GM18505 (cell line): ENCODE results near the gene PRSS36.
"Not testable (repeated sequence)": the region's sequence is repeated elsewhere in the genome, so short reads cannot be mapped to it uniquely, and the experiment has no call there.

Source experiments
- ATAC-seq: cut with Tn5 transposase; IDR thresholded peaks from one replicate; pipeline ENCODE4 v1.9.1; 2021; ENCODE audit not compliant: unreplicated experiment
- POLR2A ChIP-seq: IDR thresholded peaks from 4 replicates; pipeline ENCODE4 v1.6.1; 2011; ENCODE audit warnings: borderline replicate concordance; ENCODE audit not compliant: insufficient read depth, insufficient read length; ENCODE audit errors: extremely low read depth

The PRSS36 gene

GRCh38 chr16:31149894-31150890 is at the start of gene PRSS36:
Gene PRSS36, minus strand, starts transcription at chr16:31150066. Its CDS starts 31 bp downstream, at chr16:31150035.
- ATAC-seq: no peak

GRCh38 chr16:31199430-31200041 is 49.7 kb upstream of the PRSS36 start:
- no peak for ATAC-seq
- no peak for TF ChIP-seq POLR2A

More at GRCh38 chr16:31149894-31150890, at the start of gene PRSS36:
- no peak for TF ChIP-seq POLR2A

DNA sequence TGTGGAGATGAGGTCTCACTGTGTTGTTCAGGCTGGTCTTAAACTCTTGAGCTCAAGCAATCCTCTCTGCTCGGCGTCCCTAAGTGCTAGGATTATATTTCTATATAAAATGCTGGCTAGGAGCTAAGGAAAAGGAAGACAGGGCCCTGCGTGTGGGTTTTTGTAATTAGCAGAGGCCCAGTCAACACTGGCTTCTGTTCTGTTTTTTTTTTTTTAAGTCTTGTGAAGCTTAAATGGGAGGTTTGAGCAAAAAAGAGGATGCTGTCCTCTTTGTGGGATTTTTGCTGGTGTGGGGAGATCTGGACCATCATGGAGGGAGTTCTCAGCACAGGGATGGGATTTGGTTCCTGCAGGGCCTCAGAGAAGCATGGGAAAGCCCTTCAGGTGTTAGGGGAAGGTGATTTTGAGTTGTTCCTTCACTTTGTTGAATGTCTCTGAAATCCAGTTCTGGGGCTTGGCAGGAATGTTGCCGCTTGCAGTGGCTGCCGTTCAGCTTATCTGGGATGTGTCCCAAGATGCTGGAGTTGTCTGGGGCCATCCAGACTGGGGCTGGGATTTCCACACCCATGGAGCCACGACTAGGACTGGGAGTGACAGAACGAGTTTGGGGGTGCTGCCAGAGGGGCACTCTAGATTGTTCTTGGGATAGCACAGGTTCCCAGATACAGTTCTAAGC is 48.5 kb upstream of the PRSS36 start:
- peak; percentile 17 for TF ChIP-seq POLR2A
- no peak for ATAC-seq

DNA sequence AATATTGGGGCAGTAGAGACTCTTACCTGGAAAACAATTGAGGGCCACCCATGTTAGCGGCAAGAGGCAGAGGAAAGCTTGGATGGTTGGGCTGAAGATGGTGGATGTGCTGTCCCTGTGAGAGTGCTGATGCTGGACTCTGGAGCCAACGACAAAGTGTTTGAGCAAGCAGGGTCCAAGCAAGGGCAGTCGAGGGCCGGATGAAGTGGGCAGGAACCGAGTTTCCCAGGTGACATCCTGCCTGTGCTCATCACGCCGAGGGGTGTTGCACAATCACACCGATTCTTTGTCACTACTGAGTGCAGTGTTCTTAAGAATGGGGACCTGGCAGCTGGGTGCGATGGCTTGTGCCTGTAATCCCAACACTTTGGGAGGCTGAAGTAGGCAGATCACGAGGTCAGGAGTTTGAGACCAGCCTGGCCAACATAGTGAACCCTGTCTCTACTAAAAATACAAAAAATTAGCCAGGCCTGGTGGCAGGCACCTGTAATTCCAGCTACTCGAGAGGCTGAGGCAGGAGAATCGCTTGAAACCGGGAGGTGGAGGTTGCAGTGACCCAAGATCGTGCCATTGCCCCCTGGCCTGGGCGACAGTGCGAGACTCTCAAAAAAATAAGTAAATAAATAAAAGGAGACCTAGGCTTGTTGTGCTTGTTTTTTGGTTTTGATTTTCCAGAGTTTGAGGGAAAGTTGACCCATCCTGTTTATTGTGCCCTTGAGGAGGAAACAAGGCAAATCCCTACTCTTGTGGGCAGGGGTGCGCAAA is 46.6 kb upstream of the PRSS36 start:
- ATAC-seq: no peak
- TF ChIP-seq POLR2A: peak; percentile 15

GRCh38 chr16:31195861-31196260 is 46.0 kb upstream of the PRSS36 start:
- ATAC-seq: not testable (repeated sequence)

DNA sequence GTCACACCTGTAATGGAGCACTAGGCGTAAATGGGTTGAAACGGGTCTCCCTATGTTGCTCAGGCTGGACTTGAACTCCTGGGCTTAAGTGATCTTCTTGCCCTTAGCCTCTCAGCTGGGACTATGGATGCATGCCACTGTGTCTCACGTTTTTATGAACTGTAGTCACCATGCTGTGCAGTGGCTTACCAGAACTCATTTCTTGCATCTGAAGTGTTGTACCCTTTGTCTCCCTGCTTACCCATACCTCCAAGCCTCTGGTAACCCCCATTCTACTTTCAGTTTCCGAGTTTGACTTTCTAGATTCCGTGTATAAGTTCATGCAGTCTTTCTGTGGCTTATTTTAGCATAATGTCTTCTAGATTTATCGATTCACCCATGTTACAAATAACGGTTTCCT is 45.0 kb upstream of the PRSS36 start:
- peak; percentile 1 for TF ChIP-seq POLR2A
- ATAC-seq: no peak

- TF ChIP-seq POLR2A: no peak
- no peak for ATAC-seq
Measured at GRCh38 chr16:31193874-31194273, 44.0 kb upstream of the PRSS36 start.

DNA sequence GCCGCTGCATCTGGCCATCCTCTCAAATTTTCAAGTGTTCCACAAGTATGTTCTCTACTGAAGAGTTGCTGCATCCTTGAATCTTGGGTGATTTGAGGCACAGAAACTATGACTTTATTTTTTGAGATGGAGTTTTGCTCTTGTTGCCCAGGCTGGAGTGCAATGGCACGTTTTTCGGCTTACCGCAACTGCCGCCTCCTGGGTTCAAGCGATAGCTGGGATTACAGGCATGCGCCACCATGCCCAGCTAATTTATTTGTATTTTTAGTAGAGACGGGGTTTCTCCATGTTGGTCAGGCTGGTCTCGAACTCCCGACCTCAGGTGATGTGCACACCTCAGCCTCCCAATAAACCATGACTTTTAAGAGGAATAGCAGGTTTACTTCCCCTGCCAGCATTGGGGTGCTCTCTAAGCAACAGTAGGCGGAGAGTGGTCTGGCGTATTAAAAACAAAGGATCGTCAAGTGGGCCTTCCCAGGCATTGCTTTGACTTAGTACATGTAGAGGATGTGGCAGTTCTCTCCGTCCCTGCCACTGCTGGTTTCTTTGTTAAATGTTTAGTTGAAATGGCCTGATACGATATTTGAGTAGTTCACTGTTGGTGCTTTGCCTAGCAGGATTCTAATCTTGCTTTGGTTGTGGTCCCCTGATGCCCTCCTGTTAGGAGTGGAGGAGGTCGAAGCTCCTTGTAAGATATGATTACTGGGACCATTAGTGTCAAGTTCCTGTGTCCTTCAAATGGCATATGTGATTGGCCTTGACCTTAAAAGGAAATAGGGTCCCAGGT is 43.2 kb upstream of the PRSS36 start:
- no peak for TF ChIP-seq POLR2A
- ATAC-seq: no peak

- TF ChIP-seq POLR2A: peak; percentile 31
- ATAC-seq: no peak
Measured at GRCh38 chr16:31191697-31192428, 42.0 kb upstream of the PRSS36 start.

DNA sequence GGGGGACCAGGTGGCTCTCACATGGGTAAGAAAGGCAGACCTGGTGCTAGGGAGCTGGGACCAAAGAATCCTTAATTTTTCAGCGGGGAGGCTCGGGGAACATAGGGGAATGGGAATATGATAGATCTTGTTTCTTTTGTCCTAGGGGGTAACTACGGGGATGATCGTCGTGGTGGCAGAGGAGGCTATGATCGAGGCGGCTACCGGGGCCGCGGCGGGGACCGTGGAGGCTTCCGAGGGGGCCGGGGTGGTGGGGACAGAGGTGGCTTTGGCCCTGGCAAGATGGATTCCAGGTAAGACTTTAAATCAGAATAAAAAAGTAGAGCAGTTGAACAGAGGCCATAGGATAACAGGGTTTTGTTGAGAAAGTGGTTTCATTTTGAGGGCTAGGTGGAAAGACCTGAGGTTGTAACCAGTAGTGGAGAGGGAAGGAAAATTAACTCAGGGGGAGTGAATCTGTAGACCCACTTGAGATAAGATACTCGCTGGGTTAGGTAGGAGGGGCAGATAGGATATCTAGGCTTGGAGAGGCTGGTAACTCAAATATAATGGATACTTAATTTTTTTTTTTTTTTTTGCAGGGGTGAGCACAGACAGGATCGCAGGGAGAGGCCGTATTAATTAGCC is 41.1 kb upstream of the PRSS36 start:
- no peak for ATAC-seq
- no peak for TF ChIP-seq POLR2A

DNA sequence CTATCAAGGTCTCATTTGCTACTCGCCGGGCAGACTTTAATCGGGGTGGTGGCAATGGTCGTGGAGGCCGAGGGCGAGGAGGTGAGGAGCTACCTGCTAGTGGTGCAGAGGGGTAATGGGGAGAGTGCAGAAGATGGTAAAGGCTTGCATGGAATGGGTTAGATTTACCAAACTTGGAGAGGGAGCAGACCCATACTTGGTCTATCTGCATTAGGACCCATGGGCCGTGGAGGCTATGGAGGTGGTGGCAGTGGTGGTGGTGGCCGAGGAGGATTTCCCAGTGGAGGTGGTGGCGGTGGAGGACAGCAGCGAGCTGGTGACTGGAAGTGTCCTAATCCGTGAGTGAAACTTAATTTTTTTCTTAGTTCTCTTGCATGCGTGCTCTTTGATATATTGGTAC is 40.2 kb upstream of the PRSS36 start:
- no peak for TF ChIP-seq POLR2A

More for the DNA sequence above, 40.2 kb upstream of the PRSS36 start:
- no peak for ATAC-seq
